HEK293T (cell line): Measurements from ENCODE around the gene PKD1L1.

Source experiments
- ARNT ChIP-seq: fragments of 450-650 bp; IDR thresholded peaks from 2 replicates; pipeline ENCODE4 v1.6.1; 2017; ENCODE audit warnings: mild to moderate bottlenecking
- FOXM1 ChIP-seq: fragments of 450-650 bp; IDR thresholded peaks from 2 replicates; pipeline ENCODE4 v1.6.1; 2017; ENCODE audit warnings: mild to moderate bottlenecking, borderline replicate concordance
- HDGF ChIP-seq: fragments of 450-650 bp; IDR thresholded peaks from 2 replicates; pipeline ENCODE4 v1.6.1; 2017; ENCODE audit warnings: antibody characterized with exemption, borderline replicate concordance
- NFRKB ChIP-seq: fragments of 450-650 bp; IDR thresholded peaks from 2 replicates; pipeline ENCODE4 v1.6.1; 2016; ENCODE audit warnings: mild to moderate bottlenecking, moderate library complexity
- SP1 ChIP-seq: fragments of 450-650 bp; IDR thresholded peaks from 2 replicates; pipeline ENCODE4 v1.6.1; 2017

- no peak for TF ChIP-seq NFRKB
- TF ChIP-seq SP1: no peak
- TF ChIP-seq HDGF: no peak
- no peak for TF ChIP-seq FOXM1
- no peak for TF ChIP-seq ARNT
Measured at GRCh38 chr7:47901542-47901941, 46.7 kb downstream of the PKD1L1 start.
